Measurements from ENCODE around the gene PLEKHA6. TPM values are rescaled to one million over a fixed set of nuclear protein-coding genes. Genes with fewer than 3 reads are reported as not detected.

PLEKHA6 gene
- total and polyA plus RNA-seq, 2 of the 8 experiments (the other 6 are each of a cell fraction or from before 2014, with no cell fraction given) = 4.8 to 20.2 TPM

DNA sequence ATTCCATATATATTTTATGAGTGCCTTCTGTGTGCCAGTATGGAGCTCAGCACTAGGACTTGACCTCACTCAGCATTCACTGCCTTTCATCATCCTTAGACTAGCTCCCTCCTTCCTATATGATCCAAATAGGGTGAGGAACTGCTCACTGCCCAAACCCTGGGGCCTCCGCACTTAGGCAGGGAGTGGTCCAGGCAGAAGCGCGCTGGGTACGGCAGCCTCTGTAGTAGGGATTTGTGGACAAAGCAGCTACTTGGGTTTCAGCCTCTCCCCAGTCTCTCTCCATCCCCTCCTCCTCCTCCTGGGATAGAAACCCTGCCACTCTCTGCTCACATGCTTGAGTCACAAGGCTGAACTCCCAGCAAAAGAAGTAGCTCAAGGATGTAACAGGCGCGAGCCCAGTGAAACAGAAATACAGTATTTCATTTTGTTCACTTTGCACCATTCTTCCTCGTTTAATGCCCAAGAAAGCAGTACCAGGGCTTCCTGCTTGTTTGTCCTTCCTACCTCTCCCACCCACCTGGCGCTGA, 32.9 kb downstream of the PLEKHA6 start (continued):
- TF ChIP-seq, protein P1, sequence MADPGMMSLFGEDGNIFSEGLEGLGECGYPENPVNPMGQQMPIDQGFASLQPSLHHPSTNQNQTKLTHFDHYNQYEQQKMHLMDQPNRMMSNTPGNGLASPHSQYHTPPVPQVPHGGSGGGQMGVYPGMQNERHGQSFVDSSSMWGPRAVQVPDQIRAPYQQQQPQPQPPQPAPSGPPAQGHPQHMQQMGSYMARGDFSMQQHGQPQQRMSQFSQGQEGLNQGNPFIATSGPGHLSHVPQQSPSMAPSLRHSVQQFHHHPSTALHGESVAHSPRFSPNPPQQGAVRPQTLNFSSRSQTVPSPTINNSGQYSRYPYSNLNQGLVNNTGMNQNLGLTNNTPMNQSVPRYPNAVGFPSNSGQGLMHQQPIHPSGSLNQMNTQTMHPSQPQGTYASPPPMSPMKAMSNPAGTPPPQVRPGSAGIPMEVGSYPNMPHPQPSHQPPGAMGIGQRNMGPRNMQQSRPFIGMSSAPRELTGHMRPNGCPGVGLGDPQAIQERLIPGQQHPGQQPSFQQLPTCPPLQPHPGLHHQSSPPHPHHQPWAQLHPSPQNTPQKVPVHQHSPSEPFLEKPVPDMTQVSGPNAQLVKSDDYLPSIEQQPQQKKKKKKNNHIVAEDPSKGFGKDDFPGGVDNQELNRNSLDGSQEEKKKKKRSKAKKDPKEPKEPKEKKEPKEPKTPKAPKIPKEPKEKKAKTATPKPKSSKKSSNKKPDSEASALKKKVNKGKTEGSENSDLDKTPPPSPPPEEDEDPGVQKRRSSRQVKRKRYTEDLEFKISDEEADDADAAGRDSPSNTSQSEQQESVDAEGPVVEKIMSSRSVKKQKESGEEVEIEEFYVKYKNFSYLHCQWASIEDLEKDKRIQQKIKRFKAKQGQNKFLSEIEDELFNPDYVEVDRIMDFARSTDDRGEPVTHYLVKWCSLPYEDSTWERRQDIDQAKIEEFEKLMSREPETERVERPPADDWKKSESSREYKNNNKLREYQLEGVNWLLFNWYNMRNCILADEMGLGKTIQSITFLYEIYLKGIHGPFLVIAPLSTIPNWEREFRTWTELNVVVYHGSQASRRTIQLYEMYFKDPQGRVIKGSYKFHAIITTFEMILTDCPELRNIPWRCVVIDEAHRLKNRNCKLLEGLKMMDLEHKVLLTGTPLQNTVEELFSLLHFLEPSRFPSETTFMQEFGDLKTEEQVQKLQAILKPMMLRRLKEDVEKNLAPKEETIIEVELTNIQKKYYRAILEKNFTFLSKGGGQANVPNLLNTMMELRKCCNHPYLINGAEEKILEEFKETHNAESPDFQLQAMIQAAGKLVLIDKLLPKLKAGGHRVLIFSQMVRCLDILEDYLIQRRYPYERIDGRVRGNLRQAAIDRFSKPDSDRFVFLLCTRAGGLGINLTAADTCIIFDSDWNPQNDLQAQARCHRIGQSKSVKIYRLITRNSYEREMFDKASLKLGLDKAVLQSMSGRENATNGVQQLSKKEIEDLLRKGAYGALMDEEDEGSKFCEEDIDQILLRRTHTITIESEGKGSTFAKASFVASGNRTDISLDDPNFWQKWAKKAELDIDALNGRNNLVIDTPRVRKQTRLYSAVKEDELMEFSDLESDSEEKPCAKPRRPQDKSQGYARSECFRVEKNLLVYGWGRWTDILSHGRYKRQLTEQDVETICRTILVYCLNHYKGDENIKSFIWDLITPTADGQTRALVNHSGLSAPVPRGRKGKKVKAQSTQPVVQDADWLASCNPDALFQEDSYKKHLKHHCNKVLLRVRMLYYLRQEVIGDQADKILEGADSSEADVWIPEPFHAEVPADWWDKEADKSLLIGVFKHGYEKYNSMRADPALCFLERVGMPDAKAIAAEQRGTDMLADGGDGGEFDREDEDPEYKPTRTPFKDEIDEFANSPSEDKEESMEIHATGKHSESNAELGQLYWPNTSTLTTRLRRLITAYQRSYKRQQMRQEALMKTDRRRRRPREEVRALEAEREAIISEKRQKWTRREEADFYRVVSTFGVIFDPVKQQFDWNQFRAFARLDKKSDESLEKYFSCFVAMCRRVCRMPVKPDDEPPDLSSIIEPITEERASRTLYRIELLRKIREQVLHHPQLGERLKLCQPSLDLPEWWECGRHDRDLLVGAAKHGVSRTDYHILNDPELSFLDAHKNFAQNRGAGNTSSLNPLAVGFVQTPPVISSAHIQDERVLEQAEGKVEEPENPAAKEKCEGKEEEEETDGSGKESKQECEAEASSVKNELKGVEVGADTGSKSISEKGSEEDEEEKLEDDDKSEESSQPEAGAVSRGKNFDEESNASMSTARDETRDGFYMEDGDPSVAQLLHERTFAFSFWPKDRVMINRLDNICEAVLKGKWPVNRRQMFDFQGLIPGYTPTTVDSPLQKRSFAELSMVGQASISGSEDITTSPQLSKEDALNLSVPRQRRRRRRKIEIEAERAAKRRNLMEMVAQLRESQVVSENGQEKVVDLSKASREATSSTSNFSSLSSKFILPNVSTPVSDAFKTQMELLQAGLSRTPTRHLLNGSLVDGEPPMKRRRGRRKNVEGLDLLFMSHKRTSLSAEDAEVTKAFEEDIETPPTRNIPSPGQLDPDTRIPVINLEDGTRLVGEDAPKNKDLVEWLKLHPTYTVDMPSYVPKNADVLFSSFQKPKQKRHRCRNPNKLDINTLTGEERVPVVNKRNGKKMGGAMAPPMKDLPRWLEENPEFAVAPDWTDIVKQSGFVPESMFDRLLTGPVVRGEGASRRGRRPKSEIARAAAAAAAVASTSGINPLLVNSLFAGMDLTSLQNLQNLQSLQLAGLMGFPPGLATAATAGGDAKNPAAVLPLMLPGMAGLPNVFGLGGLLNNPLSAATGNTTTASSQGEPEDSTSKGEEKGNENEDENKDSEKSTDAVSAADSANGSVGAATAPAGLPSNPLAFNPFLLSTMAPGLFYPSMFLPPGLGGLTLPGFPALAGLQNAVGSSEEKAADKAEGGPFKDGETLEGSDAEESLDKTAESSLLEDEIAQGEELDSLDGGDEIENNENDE (IDR thresholded peaks at IDR 0.05; ENCODE audit: insufficient replicate concordance, low read length) = no peak
- no peak for TF ChIP-seq RNF2 (IDR thresholded peaks at IDR 0.05; ENCODE audit: borderline replicate concordance, low read depth, low read length, missing control alignments, poor library complexity, severe bottlenecking)
- no peak for TF ChIP-seq CHD2 (IDR thresholded peaks at IDR 0.05; ENCODE audit: low read length)
